Tibial nerve (tissue), 4 donors: ENCODE measurements around the gene SELENOF.

Experiments
- CTCF ChIP-seq, 5 experiments: fragments of 200-600 bp in 3 of 5; fragments of 450-650 bp in 2 of 5; sonication (generic) in 3 of 5; IDR thresholded peaks; one replicate each; pipeline ENCODE4 v1.5.1; 2016 to 2019; ENCODE audit warnings: antibody characterized with exemption in 5 of 5, mild to moderate bottlenecking in 3 of 5, moderate library complexity in 2 of 5
- EP300 ChIP-seq, 2 donors: sonication (generic); formaldehyde crosslinking; IDR thresholded peaks; one replicate each; pipeline ENCODE4 v1.6.1; 2017; ENCODE audit warnings: antibody characterized with exemption in 2 of 2, mild to moderate bottlenecking in 1 of 2

GRCh38 chr1:86825319-86825718 lies 88.6 kb downstream of the SELENOF start:
- TF ChIP-seq CTCF (IDR thresholded peaks at IDR 0.05) (no peak), EP300 (IDR thresholded peaks at IDR 0.05) (no peak)
